ENCODE results near the gene PROSER3.

DNA sequence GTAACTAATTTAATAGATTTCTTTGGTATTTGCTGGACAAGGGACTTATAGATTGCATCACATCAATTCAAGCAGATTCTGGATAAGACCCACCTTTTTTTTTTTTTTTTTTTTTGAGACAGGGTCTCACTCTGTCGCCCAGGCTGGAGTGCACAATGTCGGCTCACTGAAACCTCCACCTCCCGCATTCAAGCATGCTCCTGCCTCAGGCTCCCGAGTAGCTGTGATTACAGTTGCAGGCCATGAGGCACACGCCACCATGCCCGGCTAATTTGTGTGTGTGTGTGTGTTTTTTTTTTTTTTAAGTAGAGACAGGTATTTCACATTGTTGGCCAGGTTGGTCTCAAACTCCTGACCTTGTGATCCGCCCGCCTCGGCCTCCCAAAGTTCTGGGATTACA, 58.9 kb downstream of the PROSER3 start:
- TF ChIP-seq CTCF (IDR thresholded peaks at IDR 0.05; ENCODE audit: low read depth, low read length, poor library complexity, severe bottlenecking) (no peak), EZH2phosphoT487 (IDR thresholded peaks at IDR 0.05; ENCODE audit: borderline replicate concordance, low read length) (no peak)
